Stomach (tissue), 4 donors: ENCODE results near the gene MYO5A.

Source experiments
- CTCF ChIP-seq, 7 experiments: fragments of 450-650 bp in 4 of 7; fragments of 200-600 bp in 3 of 7; sonication (generic) in 3 of 7; IDR thresholded peaks; one replicate each; pipeline ENCODE4 v1.5.1; 2016 to 2019; ENCODE audit warnings: antibody characterized with exemption in 7 of 7, control low read depth in 2 of 7, mild to moderate bottlenecking in 1 of 7
- EP300 ChIP-seq: sonication (generic); formaldehyde crosslinking; IDR thresholded peaks from one replicate; pipeline ENCODE4 v1.6.1; 2017; ENCODE audit warnings: antibody characterized with exemption
- POLR2A ChIP-seq, 4 donors: fragments of 450-650 bp; IDR thresholded peaks; one replicate each; pipeline ENCODE4 v1.6.1; 2016; ENCODE audit warnings: antibody characterized with exemption in 4 of 4, control low read depth in 2 of 4, mild to moderate bottlenecking in 1 of 4, moderate library complexity in 1 of 4
- POLR2AphosphoS5 ChIP-seq, 3 donors: sonication (generic); formaldehyde crosslinking; IDR thresholded peaks; one replicate each; pipeline ENCODE4 v1.6.1; 2016; ENCODE audit warnings: antibody characterized with exemption in 3 of 3

GRCh38 chr15:52263563-52264282, 265.0 kb downstream of the MYO5A start:
- TF ChIP-seq POLR2AphosphoS5 (IDR thresholded peaks at IDR 0.05) (no peak), CTCF (IDR thresholded peaks at IDR 0.05) (no peak), EP300 (no peak), POLR2A (IDR thresholded peaks at IDR 0.05) (no peak)
